Gastrocnemius medialis (tissue), 4 donors: ENCODE data around the gene ZNF761.
"Not testable (repeated sequence)": the region's sequence is repeated elsewhere in the genome, so short reads cannot be mapped to it uniquely, and the experiment has no call there.

ENCODE experiments used
- CTCF ChIP-seq, 5 experiments: fragments of 450-650 bp in 3 of 5; fragments of 200-600 bp in 2 of 5; sonication (generic) in 2 of 5; IDR thresholded peaks in 4 of 5; conservative IDR thresholded peaks in 1 of 5; 1 replicate in 4 of 5; 2 replicates in 1 of 5; pipeline ENCODE4 v1.5.1; 2016 to 2019; ENCODE audit warnings: antibody characterized with exemption in 5 of 5, mild to moderate bottlenecking in 3 of 5, moderate library complexity in 3 of 5
- POLR2A ChIP-seq, 2 donors: fragments of 450-650 bp; IDR thresholded peaks; one replicate each; pipeline ENCODE4 v1.6.1; 2017; ENCODE audit warnings: antibody characterized with exemption in 2 of 2, mild to moderate bottlenecking in 2 of 2, moderate library complexity in 2 of 2

DNA sequence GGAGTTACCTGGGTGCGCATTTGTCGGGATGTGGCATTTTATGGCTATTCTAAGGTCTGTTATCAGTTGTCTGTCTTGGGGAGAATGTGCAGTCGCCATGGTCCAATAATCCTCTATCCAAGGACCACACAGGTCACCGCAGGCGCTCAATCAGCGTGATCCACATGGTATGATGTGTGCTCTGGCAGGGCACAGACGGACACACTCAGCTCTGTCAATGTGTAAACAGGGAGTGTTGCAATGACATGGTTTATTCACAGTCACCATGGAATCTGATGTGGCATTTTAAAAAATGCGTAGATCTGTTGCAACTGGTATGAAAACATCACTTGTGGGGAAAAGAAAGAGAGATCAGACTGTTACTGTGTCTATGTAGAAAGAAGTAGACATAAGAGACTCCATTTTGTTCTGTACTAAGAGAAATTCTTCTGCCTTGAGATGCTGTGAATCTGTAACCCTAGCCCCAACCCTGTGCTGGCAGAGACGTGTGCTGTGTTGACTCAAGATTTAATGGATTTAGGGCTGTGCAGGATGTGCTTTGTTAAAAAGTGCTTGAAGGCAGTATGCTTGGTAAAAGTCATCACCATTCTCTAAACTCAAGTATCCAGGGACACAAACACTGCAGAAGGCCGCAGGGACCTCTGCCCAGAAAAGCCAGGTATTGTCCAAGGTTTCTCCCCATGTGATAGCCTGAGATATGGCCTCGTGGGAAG lies 65.7 kb downstream of the ZNF761 start:
- TF ChIP-seq CTCF (IDR thresholded peaks at IDR 0.05 in 4 of 5, conservative IDR thresholded peaks at IDR 0.05 in 1 of 5); POLR2A (IDR thresholded peaks at IDR 0.05): not testable (repeated sequence)
